Esophagus muscularis mucosa (tissue), 3 donors: ENCODE data around the gene TRRAP.

Source experiments
- CTCF ChIP-seq, 3 experiments: fragments of 200-600 bp in 2 of 3; fragments of 450-650 bp in 1 of 3; sonication (generic) in 2 of 3; IDR thresholded peaks; one replicate each; pipeline ENCODE4 v1.5.1; 2017 to 2019; ENCODE audit warnings: antibody characterized with exemption in 3 of 3, mild to moderate bottlenecking in 2 of 3, moderate library complexity in 1 of 3
- EP300 ChIP-seq: sonication (generic); formaldehyde crosslinking; IDR thresholded peaks from one replicate; pipeline ENCODE4 v1.6.1; 2017; ENCODE audit warnings: antibody characterized with exemption

- TF ChIP-seq CTCF (IDR thresholded peaks at IDR 0.05) (no peak), EP300 (no peak)
These were observed 30.3 kb downstream of the TRRAP start for GRCh38 chr7:98908585-98908984.
